Fibroblast of lung (primary cell): ENCODE results near the gene SLC44A5.

Source experiments
- EZH2 ChIP-seq: IDR thresholded peaks from 2 replicates; pipeline ENCODE4 v1.5.1; 2012; ENCODE audit warnings: low read length, control low read depth, mild to moderate bottlenecking; ENCODE audit errors: missing control alignments
- TF ChIP-seq, protein P1 (sequence below), 2 donors: IDR thresholded peaks in 1 of 2; conservative IDR thresholded peaks in 1 of 2; 1 replicate in 1 of 2; 2 replicates in 1 of 2; pipeline ENCODE4 v1.5.1; 2011 to 2012; ENCODE audit warnings: low read length in 2 of 2, control low read depth in 1 of 2, inconsistent platforms in 1 of 2, low read depth in 1 of 2, mild to moderate bottlenecking in 1 of 2

DNA sequence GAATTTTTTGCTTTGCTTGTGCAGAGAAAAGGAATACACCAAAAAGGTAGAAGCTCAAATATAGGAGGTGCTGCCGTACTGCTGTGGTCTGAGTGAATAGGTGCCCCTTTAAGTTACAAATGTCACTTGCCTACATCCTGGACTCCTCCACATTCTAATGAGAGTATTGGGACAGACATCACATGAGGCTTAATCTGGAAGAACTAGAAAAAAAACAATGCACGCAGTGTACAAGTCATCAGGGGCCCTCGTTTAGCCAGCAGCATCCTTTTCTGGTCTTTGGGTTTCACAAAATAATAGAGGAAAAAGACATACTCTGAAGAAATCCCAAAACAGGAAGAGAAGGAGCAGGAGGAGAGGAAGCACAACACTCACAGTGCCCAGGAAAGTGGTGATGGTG is 89.3 kb downstream of the SLC44A5 start:
- TF ChIP-seq, protein P1, sequence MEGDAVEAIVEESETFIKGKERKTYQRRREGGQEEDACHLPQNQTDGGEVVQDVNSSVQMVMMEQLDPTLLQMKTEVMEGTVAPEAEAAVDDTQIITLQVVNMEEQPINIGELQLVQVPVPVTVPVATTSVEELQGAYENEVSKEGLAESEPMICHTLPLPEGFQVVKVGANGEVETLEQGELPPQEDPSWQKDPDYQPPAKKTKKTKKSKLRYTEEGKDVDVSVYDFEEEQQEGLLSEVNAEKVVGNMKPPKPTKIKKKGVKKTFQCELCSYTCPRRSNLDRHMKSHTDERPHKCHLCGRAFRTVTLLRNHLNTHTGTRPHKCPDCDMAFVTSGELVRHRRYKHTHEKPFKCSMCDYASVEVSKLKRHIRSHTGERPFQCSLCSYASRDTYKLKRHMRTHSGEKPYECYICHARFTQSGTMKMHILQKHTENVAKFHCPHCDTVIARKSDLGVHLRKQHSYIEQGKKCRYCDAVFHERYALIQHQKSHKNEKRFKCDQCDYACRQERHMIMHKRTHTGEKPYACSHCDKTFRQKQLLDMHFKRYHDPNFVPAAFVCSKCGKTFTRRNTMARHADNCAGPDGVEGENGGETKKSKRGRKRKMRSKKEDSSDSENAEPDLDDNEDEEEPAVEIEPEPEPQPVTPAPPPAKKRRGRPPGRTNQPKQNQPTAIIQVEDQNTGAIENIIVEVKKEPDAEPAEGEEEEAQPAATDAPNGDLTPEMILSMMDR (conservative IDR thresholded peaks at IDR 0.05 in 1 of 2, IDR thresholded peaks at IDR 0.05 in 1 of 2; ENCODE audit: low read depth in 1 of 2, low read length in 2 of 2), result no peak
- no peak for TF ChIP-seq EZH2
